ENCODE measurements around the gene RFX3. TPM values are rescaled to one million over a fixed set of nuclear protein-coding genes. Genes with fewer than 3 reads are reported as not detected.

The RFX3 gene
- total and polyA plus RNA-seq, 2 donors (not counting 3 experiments of a cell fraction or from before 2014, with no cell fraction given), result 4.8 to 10.5 TPM

- H3K36me3 ChIP-seq (ENCODE audit: control insufficient read depth in 2 of 2, extremely low read depth in 1 of 2, insufficient read depth in 2 of 2, low read length in 2 of 2), result no peaks in the 10 kb centered on the region
- dilution Hi-C loops (cut with MboI; ENCODE audit: extremely low pct_ligation_motif_present, low sequenced_read_pairs) (no loop called here), intact Hi-C loops (cut with micrococcal nuclease) (no loop called here)
- POLR2A ChIA-PET, result no interaction called here
- no peak overlapping the region for H3K27ac ChIP-seq (ENCODE audit: insufficient read depth, low read depth, low read length)
- BruUV-seq (replicated peaks), result no TSS peak
- no peak overlapping the region for H2AFZ ChIP-seq (ENCODE audit: low read depth, low read length)
- H3K27me3 ChIP-seq (ENCODE audit: control insufficient read depth in 2 of 2, insufficient read depth in 2 of 2, low read length in 2 of 2), result no peaks in the 10 kb centered on the region
- H4K20me1 ChIP-seq (replicated peaks; ENCODE audit: control insufficient read depth, extremely low read depth, insufficient read depth, low read length), result no peaks in the 10 kb centered on the region
- FAIRE-seq (no peak), DNase-seq (ENCODE audit: low read depth, low spot score) (no peak)
- TF ChIP-seq FOS (IDR thresholded peaks at IDR 0.05; ENCODE audit: borderline replicate concordance, insufficient read depth, low read length) (no peak), POLR2A (IDR thresholded peaks at IDR 0.05; ENCODE audit: low read depth, low read length) (no peak), GATA2 (IDR thresholded peaks at IDR 0.05; ENCODE audit: insufficient read depth, insufficient read length, low read depth, low read length) (no peak), CTCF (IDR thresholded peaks at IDR 0.05; ENCODE audit: extremely low read depth in 1 of 2, insufficient read depth in 1 of 2, low read depth in 1 of 2, low read length in 2 of 2) (no peak), MYC (IDR thresholded peaks at IDR 0.05; ENCODE audit: low read depth, low read length) (no peak), POLR2AphosphoS5 (IDR thresholded peaks at IDR 0.05; ENCODE audit: insufficient read depth, low read depth, low read length) (no peak), EZH2 (IDR thresholded peaks at IDR 0.05; ENCODE audit: borderline replicate concordance, low read depth, low read length, severe bottlenecking) (no peak), JUN (IDR thresholded peaks at IDR 0.05; ENCODE audit: borderline replicate concordance, insufficient read depth, insufficient read length, low read depth) (no peak)
- TF ChIP-seq, protein P1, sequence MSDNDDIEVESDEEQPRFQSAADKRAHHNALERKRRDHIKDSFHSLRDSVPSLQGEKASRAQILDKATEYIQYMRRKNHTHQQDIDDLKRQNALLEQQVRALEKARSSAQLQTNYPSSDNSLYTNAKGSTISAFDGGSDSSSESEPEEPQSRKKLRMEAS (IDR thresholded peaks at IDR 0.05; ENCODE audit: insufficient read depth, insufficient read length), result no peak
- H3K9me1 ChIP-seq (replicated peaks; ENCODE audit: control insufficient read depth, extremely low read depth, insufficient read depth, low read length), result no peaks in the 10 kb centered on the region
- no peak overlapping the region for H3K4me2 ChIP-seq (ENCODE audit: insufficient read depth, low read length)
- H3K4me3 ChIP-seq (replicated peaks in 1 of 3; ENCODE audit: insufficient read depth in 1 of 3, low read depth in 1 of 3, low read length in 3 of 3), result no peak overlapping the region
- no peaks in the 10 kb centered on the region for H3K9me3 ChIP-seq (replicated peaks; ENCODE audit: control insufficient read depth, insufficient read depth, low read length)
- no peak overlapping the region for H3K9ac ChIP-seq (replicated peaks; ENCODE audit: extremely low read depth, insufficient read depth, low read length)
- CTCF ChIA-PET, result interaction anchor here (2.1 kb wide), 1 partner anchor 10 kb away, joined by 8 read pairs; no protein-coding TSS in a partner anchor
- peaks cover 2% of the 10 kb centered on the region for H3K79me2 ChIP-seq (ENCODE audit: control insufficient read depth, insufficient read depth, low read length)
- H3K4me1 ChIP-seq (ENCODE audit: control insufficient read depth, extremely low read depth, insufficient read depth, low read length), result peaks cover 11% of the 10 kb centered on the region
Observed at GRCh38 chr9:3517377-3518048, 8.3 kb downstream of the RFX3 start.
